ENCODE results near the gene ZFAND4. TPM values are rescaled to one million over a fixed set of nuclear protein-coding genes. Genes with fewer than 3 reads are reported as not detected.

ZFAND4 gene
- total RNA-seq, 1 donor from 2014 or later = 11.7 TPM

DNA sequence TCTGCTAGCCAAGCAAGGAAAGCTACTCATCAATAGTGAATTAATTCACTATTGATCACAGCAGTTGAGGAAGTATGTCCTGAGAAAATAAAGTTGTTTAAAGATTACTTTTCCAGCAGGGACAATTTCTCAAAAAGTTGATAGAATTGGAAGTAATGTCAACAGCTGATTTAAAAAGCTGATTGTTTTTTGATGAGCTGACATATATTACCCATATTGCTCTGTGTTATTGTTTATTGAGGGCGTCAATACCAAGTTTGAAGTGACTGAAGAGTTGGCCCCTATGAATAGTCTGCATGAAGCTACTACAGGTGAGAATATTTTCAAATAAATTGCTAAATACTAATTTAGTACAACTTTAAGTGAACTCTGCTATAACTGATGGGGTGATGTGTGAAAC is 28.0 kb downstream of the ZFAND4 start:
- no peak for DNase-seq (ENCODE audit: extremely low spot score, unreplicated experiment)
- Mint-ChIP-seq H3K4me3 (ENCODE audit: unreplicated experiment) (no peak overlapping the region), H3K9me3 (ENCODE audit: unreplicated experiment) (no peaks in the 10 kb centered on the region), H3K4me1 (ENCODE audit: unreplicated experiment) (no peaks in the 10 kb centered on the region), H3K27me3 (ENCODE audit: unreplicated experiment) (no peaks in the 10 kb centered on the region), H3K36me3 (ENCODE audit: unreplicated experiment) (peaks cover 17% of the 10 kb centered on the region), H3K27ac (ENCODE audit: unreplicated experiment) (no peak overlapping the region)
- TF ChIP-seq, protein P1, sequence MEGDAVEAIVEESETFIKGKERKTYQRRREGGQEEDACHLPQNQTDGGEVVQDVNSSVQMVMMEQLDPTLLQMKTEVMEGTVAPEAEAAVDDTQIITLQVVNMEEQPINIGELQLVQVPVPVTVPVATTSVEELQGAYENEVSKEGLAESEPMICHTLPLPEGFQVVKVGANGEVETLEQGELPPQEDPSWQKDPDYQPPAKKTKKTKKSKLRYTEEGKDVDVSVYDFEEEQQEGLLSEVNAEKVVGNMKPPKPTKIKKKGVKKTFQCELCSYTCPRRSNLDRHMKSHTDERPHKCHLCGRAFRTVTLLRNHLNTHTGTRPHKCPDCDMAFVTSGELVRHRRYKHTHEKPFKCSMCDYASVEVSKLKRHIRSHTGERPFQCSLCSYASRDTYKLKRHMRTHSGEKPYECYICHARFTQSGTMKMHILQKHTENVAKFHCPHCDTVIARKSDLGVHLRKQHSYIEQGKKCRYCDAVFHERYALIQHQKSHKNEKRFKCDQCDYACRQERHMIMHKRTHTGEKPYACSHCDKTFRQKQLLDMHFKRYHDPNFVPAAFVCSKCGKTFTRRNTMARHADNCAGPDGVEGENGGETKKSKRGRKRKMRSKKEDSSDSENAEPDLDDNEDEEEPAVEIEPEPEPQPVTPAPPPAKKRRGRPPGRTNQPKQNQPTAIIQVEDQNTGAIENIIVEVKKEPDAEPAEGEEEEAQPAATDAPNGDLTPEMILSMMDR (IDR thresholded peaks at IDR 0.05) = no peak

DNA sequence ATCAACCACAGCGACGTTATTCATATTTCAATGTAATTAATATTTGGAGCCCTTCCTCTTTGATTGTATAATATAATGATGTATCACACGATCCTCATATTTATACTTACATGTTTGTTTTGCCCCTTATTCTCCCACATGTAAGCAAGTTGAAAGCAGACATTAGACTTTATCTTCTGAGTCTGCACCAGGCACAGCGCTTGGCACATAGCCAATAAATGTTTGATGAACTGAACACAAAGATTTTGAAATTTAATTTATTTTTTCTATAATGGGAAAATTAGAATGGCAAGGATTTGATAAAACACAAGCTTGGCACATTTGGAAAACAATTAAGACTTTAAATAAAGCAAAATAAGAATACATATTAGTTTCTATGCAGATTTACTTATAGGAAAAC is 31.6 kb downstream of the ZFAND4 start:
- Mint-ChIP-seq H3K27ac (ENCODE audit: unreplicated experiment) (no peak overlapping the region), H3K4me1 (ENCODE audit: unreplicated experiment) (no peaks in the 10 kb centered on the region), H3K4me3 (ENCODE audit: unreplicated experiment) (no peak overlapping the region), H3K27me3 (ENCODE audit: unreplicated experiment) (no peaks in the 10 kb centered on the region), H3K36me3 (ENCODE audit: unreplicated experiment) (peaks cover 24% of the 10 kb centered on the region), H3K9me3 (ENCODE audit: unreplicated experiment) (no peaks in the 10 kb centered on the region)
- TF ChIP-seq, protein P1 (IDR thresholded peaks at IDR 0.05) = no peak
- DNase-seq (ENCODE audit: extremely low spot score, unreplicated experiment) = no peak

DNA sequence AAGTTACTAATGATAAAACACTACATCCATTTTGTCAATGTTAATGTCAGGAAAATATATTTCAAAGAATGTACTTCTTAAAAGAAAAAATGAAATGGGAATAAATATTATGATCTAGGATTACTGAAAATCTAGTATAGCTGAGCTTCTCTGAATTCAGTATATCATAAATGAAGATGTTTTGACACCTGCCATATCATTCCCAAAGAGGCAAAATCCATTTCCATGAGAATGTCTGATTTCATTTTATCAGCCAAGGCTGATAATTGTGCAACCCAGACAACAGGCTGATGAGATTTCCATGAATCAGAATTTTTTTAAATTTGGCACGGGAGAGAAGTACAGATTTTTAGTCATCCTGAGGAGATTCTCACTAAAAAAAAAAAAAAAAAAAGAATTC is 32.5 kb downstream of the ZFAND4 start:
- Mint-ChIP-seq H3K27ac (ENCODE audit: unreplicated experiment) (no peak overlapping the region), H3K27me3 (ENCODE audit: unreplicated experiment) (no peaks in the 10 kb centered on the region), H3K9me3 (ENCODE audit: unreplicated experiment) (peaks cover 4% of the 10 kb centered on the region), H3K36me3 (ENCODE audit: unreplicated experiment) (peaks cover 30% of the 10 kb centered on the region), H3K4me3 (ENCODE audit: unreplicated experiment) (no peak overlapping the region), H3K4me1 (ENCODE audit: unreplicated experiment) (no peaks in the 10 kb centered on the region)
- DNase-seq (ENCODE audit: extremely low spot score, unreplicated experiment) = no peak
- TF ChIP-seq, protein P1 (IDR thresholded peaks at IDR 0.05) = no peak

DNA sequence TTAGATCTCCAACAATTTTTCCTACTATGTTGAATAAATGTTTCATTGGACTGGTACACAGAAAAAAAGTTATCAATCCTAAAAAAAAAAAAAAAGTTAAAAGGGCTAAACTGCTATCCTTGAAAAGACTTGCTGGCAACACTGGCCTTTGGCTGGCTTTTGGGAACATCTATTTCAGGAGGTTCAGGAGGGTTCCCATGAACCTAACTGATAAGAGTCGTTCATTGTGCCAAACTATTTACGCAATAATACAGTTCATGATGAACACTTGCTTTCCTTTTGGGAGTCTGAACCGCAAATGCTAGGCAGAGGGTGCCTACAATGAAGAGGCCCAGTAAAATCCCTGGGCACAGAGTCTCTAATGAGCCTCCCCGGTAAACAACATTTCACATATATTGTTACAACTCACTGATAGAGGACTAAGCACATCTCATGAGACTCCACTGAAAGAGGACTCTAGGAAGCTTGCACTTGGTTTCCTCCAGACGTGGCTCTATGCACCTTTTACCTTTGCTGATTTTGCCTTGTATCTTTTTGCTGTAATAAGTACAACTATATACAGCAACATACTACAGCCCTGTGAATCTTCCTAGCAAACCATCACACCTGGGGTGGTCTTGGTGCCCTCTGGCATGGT is 45.0 kb downstream of the ZFAND4 start:
- H3K27me3 Mint-ChIP-seq (ENCODE audit: unreplicated experiment) = no peaks in the 10 kb centered on the region
- H3K27ac Mint-ChIP-seq (ENCODE audit: unreplicated experiment) = no peak overlapping the region
- TF ChIP-seq, protein P1 (IDR thresholded peaks at IDR 0.05) = no peak
- no peaks in the 10 kb centered on the region for H3K9me3 Mint-ChIP-seq (ENCODE audit: unreplicated experiment)
- no peaks in the 10 kb centered on the region for H3K4me1 Mint-ChIP-seq (ENCODE audit: unreplicated experiment)
- H3K36me3 Mint-ChIP-seq (ENCODE audit: unreplicated experiment) = peaks cover 11% of the 10 kb centered on the region
- no peak for DNase-seq (ENCODE audit: extremely low spot score, unreplicated experiment)
- H3K4me3 Mint-ChIP-seq (ENCODE audit: unreplicated experiment) = no peak overlapping the region

DNA sequence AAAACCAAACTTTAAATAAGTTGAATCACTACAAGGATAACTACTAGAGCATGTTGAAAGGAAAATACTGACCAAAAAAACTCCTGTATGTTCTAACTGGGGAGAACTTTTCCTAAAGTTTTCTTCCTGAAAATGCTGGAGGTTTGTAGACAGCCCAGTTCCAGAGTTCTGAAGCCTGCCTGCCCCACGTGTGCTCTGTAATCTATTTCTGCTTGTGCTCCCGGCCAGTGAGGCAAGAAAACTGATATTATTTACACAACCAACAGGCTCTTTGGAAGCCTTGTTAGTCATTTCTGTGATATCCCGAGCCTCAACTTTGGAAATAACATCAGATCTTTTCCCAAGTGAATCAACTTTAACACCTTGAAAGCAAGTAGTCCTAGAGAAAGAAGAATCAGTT is 46.7 kb downstream of the ZFAND4 start:
- no peak overlapping the region for H3K4me3 Mint-ChIP-seq (ENCODE audit: unreplicated experiment)
- H3K27ac Mint-ChIP-seq (ENCODE audit: unreplicated experiment) = no peak overlapping the region
- DNase-seq (ENCODE audit: extremely low spot score, unreplicated experiment) = no peak
- no peaks in the 10 kb centered on the region for H3K9me3 Mint-ChIP-seq (ENCODE audit: unreplicated experiment)
- TF ChIP-seq, protein P1 (IDR thresholded peaks at IDR 0.05) = no peak
- peaks cover 11% of the 10 kb centered on the region for H3K36me3 Mint-ChIP-seq (ENCODE audit: unreplicated experiment)
- no peaks in the 10 kb centered on the region for H3K27me3 Mint-ChIP-seq (ENCODE audit: unreplicated experiment)
- no peaks in the 10 kb centered on the region for H3K4me1 Mint-ChIP-seq (ENCODE audit: unreplicated experiment)

All from osteocyte (in vitro differentiated cells).